ACC112 (cell line): ENCODE data around the gene RALGPS1.

Source experiments
- H2AFZ ChIP-seq: fragments of 200-600 bp; sonication (generic); one replicate; pipeline ENCODE4 v1.6.0; 2017; ENCODE audit warnings: antibody characterized with exemption, low read length; ENCODE audit not compliant: unreplicated experiment
- H3K27ac ChIP-seq: fragments of 200-600 bp; sonication (generic); 2 replicates; pipeline ENCODE4 v1.5.1; 2014; ENCODE audit warnings: low read depth, mild to moderate bottlenecking, antibody characterized with exemption, low read length, moderate library complexity
- H3K27me3 ChIP-seq: fragments of 200-600 bp; sonication (generic); 2 replicates; pipeline ENCODE4 v1.6.1; 2014; ENCODE audit warnings: mild to moderate bottlenecking, antibody characterized with exemption, low read length, moderate library complexity, mixed read lengths; ENCODE audit not compliant: insufficient read depth
- H3K36me3 ChIP-seq: fragments of 200-600 bp; sonication (generic); 2 replicates; pipeline ENCODE4 v1.6.1; 2016; ENCODE audit warnings: mild to moderate bottlenecking, antibody characterized with exemption, low read length, moderate library complexity, mixed read lengths; ENCODE audit not compliant: insufficient read depth
- H3K4me1 ChIP-seq: fragments of 200-600 bp; sonication (generic); one replicate; pipeline ENCODE4 v1.6.1; 2016; ENCODE audit warnings: low read length, mixed read lengths; ENCODE audit not compliant: insufficient read depth, unreplicated experiment, control insufficient read depth
- H3K4me3 ChIP-seq: fragments of 200-600 bp; sonication (generic); 2 replicates; pipeline ENCODE4 v1.5.1; 2014; ENCODE audit warnings: mild to moderate bottlenecking, low read depth, low read length
- H3K79me2 ChIP-seq: fragments of 200-600 bp; sonication (generic); one replicate; pipeline ENCODE4 v1.6.0; 2016; ENCODE audit warnings: low read length; ENCODE audit not compliant: control insufficient read depth, unreplicated experiment, insufficient read depth

The RALGPS1 gene

GRCh38 chr9:127267793-127268525 lies 353.4 kb downstream of the RALGPS1 start:
- Histone ChIP-seq H3K36me3 (no peaks in the 10 kb centered on the region), H2AFZ (no peak overlapping the region), H3K27ac (no peak overlapping the region), H3K79me2 (no peaks in the 10 kb centered on the region), H3K4me1 (no peaks in the 10 kb centered on the region), H3K27me3 (no peaks in the 10 kb centered on the region), H3K4me3 (no peak overlapping the region)

- Histone ChIP-seq H3K4me3 (no peak overlapping the region), H3K79me2 (no peaks in the 10 kb centered on the region), H3K4me1 (no peaks in the 10 kb centered on the region), H2AFZ (no peak overlapping the region), H3K27ac (no peak overlapping the region), H3K27me3 (no peaks in the 10 kb centered on the region), H3K36me3 (no peaks in the 10 kb centered on the region)
These were observed 354.9 kb downstream of the RALGPS1 start for GRCh38 chr9:127269449-127269848.
